SK-N-SH treated with all-trans-retinoic acid at 6 μM for 48 hours (cell line): ENCODE results near the gene DNAH3.

ENCODE experiments used
- OSR1 ChIP-seq: fragments of 250-450 bp; sonication (Bioruptor Pico); IDR thresholded peaks from 2 replicates; pipeline ENCODE4 v1.8.0; 2022; ENCODE audit warnings: moderate library complexity, mild to moderate bottlenecking, inconsistent platforms
- SNAI2 ChIP-seq: fragments of 250-450 bp; sonication (Bioruptor Pico); IDR thresholded peaks from 2 replicates; pipeline ENCODE4 v1.5.0; 2020; ENCODE audit warnings: mild to moderate bottlenecking, moderate library complexity
- TCF4 ChIP-seq: fragments of 250-450 bp; sonication (Bioruptor Pico); IDR thresholded peaks from 2 replicates; pipeline ENCODE4 v1.8.0; 2021; ENCODE audit warnings: mild to moderate bottlenecking, moderate library complexity, borderline replicate concordance
- ZFP30 ChIP-seq: fragments of 450-650 bp; formaldehyde crosslinking; IDR thresholded peaks from 2 replicates; pipeline ENCODE4 v1.5.0; 2022; ENCODE audit warnings: mild to moderate bottlenecking, moderate library complexity
- ZNF8 ChIP-seq: fragments of 450-650 bp; formaldehyde crosslinking; IDR thresholded peaks from 2 replicates; pipeline ENCODE4 v1.5.0; 2020; ENCODE audit warnings: mild to moderate bottlenecking, moderate library complexity
- TF ChIP-seq, protein P1 (sequence below): fragments of 250-450 bp; sonication (Bioruptor Pico); IDR thresholded peaks from 2 replicates; pipeline ENCODE4 v1.5.1; 2020; ENCODE audit warnings: low read depth, mild to moderate bottlenecking, moderate library complexity
- TF ChIP-seq, protein P2 (sequence below): fragments of 250-450 bp; sonication (Bioruptor Pico); IDR thresholded peaks from 2 replicates; pipeline ENCODE4 v1.8.0; 2020; ENCODE audit warnings: mild to moderate bottlenecking, moderate library complexity, borderline replicate concordance

- TF ChIP-seq, protein P1, sequence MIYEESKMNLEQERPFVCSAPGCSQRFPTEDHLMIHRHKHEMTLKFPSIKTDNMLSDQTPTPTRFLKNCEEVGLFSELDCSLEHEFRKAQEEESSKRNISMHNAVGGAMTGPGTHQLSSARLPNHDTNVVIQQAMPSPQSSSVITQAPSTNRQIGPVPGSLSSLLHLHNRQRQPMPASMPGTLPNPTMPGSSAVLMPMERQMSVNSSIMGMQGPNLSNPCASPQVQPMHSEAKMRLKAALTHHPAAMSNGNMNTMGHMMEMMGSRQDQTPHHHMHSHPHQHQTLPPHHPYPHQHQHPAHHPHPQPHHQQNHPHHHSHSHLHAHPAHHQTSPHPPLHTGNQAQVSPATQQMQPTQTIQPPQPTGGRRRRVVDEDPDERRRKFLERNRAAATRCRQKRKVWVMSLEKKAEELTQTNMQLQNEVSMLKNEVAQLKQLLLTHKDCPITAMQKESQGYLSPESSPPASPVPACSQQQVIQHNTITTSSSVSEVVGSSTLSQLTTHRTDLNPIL (CRISPR knock-in tag): no peak
- TF ChIP-seq, protein P2, sequence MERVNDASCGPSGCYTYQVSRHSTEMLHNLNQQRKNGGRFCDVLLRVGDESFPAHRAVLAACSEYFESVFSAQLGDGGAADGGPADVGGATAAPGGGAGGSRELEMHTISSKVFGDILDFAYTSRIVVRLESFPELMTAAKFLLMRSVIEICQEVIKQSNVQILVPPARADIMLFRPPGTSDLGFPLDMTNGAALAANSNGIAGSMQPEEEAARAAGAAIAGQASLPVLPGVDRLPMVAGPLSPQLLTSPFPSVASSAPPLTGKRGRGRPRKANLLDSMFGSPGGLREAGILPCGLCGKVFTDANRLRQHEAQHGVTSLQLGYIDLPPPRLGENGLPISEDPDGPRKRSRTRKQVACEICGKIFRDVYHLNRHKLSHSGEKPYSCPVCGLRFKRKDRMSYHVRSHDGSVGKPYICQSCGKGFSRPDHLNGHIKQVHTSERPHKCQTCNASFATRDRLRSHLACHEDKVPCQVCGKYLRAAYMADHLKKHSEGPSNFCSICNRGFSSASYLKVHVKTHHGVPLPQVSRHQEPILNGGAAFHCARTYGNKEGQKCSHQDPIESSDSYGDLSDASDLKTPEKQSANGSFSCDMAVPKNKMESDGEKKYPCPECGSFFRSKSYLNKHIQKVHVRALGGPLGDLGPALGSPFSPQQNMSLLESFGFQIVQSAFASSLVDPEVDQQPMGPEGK (CRISPR knock-in tag): no peak
- TF ChIP-seq ZFP30 (CRISPR knock-in tag) (no peak), SNAI2 (CRISPR knock-in tag) (no peak), OSR1 (CRISPR knock-in tag) (no peak), ZNF8 (CRISPR knock-in tag) (no peak), TCF4 (CRISPR knock-in tag) (no peak)
Measured at GRCh38 chr16:21070564-21070963, 80.1 kb downstream of the DNAH3 start.
